Suprapubic skin (tissue), 3 donors: Measurements from ENCODE around the gene ARHGAP32.

Experiments used
- CTCF ChIP-seq, 2 donors: fragments of 200-600 bp in 1 of 2; fragments of 450-650 bp in 1 of 2; sonication (generic) in 1 of 2; IDR thresholded peaks; one replicate each; pipeline ENCODE4 v1.5.1; 2016 to 2019; ENCODE audit warnings: antibody characterized with exemption in 2 of 2, mild to moderate bottlenecking in 1 of 2, moderate library complexity in 1 of 2
- EP300 ChIP-seq: sonication (generic); formaldehyde crosslinking; IDR thresholded peaks from one replicate; pipeline ENCODE4 v1.6.1; 2017; ENCODE audit warnings: antibody characterized with exemption
- POLR2A ChIP-seq, 2 donors: fragments of 450-650 bp; IDR thresholded peaks; one replicate each; pipeline ENCODE4 v1.6.1; 2017; ENCODE audit warnings: antibody characterized with exemption in 2 of 2, mild to moderate bottlenecking in 2 of 2, moderate library complexity in 2 of 2

- no peak for TF ChIP-seq EP300
- no peak for TF ChIP-seq POLR2A (IDR thresholded peaks at IDR 0.05)
- TF ChIP-seq CTCF (IDR thresholded peaks at IDR 0.05), result no peak
Observed at GRCh38 chr11:129226207-129226798, 34.2 kb upstream of the ARHGAP32 start.
